GM12878 (cell line): ENCODE results near the gene HOPX. TPM values are rescaled to one million over a fixed set of nuclear protein-coding genes. Genes with fewer than 3 reads are reported as not detected.

Experiments
- ATAC-seq: fragments of 200-7000 bp; cut with Tn5 transposase; 3 replicates; pipeline ENCODE4 v1.9.1; 2020; ENCODE audit warnings: mild to moderate bottlenecking, moderate library complexity
- BruUV-seq: library from RNA; stranded (reverse); fragments of 400-500 nt; replicated peaks from 2 replicates; lab custom pipeline; 2021; lab: Mats Ljungman, UMichigan
- CTCF ChIA-PET: fragments of 300-600 bp; sonication (Branson Sonifier 250); formaldehyde crosslinking; extraction: SDS; loops from one replicate; lab custom pipeline; 2021; ENCODE audit warnings: inconsistent platforms; lab: Yijun Ruan, JAX
- POLR2A ChIA-PET: fragments of 350-600 bp; formaldehyde crosslinking; extraction: SDS; loops from one replicate; lab custom pipeline; 2021; ENCODE audit warnings: inconsistent platforms; lab: Charles Lee
- RAD21 ChIA-PET: fragments of 300-600 bp; sonication (Branson Sonifier 250); formaldehyde crosslinking; loops from one replicate; lab custom pipeline; 2023; ENCODE audit warnings: antibody characterized with exemption; ENCODE audit not compliant: unreplicated experiment; lab: Charles Lee
- SMC1A ChIA-PET: fragments of 300-600 bp; sonication (Branson Sonifier 250); formaldehyde crosslinking; loops from one replicate; lab custom pipeline; 2023; ENCODE audit not compliant: unreplicated experiment, uncharacterized antibody; lab: Charles Lee
- DNase-seq: peaks from one replicate; pipeline ENCODE4 v3.0.0-alpha.2; 2011; ENCODE audit warnings: low read depth, low spot score
- FAIRE-seq: peaks from 3 replicates; lab custom pipeline; 2011; peaks lifted over from hg19 to GRCh38; lab: Jason Lieb, UNC
- H2AFZ ChIP-seq: 2 replicates; pipeline ENCODE4 v1.6.0; 2011; ENCODE audit warnings: low read depth, low read length, control low read depth; ENCODE audit not compliant: control insufficient read depth
- H3K27ac ChIP-seq: 2 replicates; pipeline ENCODE4 v1.5.1; 2011; ENCODE audit warnings: control low read depth; ENCODE audit not compliant: control insufficient read depth, insufficient read depth
- H3K27me3 ChIP-seq, 2 experiments: replicated peaks in 1 of 2; 2 replicates each; pipeline versions ENCODE4 v1.6.0 to v1.6.1; 2011; ENCODE audit warnings: low read length in 1 of 2; ENCODE audit not compliant: control insufficient read depth in 2 of 2, insufficient read depth in 2 of 2
- H3K36me3 ChIP-seq, 2 experiments: 2 replicates each; pipeline ENCODE4 v1.5.1; 2011; ENCODE audit warnings: low read length in 1 of 2; ENCODE audit not compliant: control insufficient read depth in 2 of 2, insufficient read depth in 2 of 2
- H3K4me1 ChIP-seq: 2 replicates; pipeline ENCODE4 v1.6.1; 2011; ENCODE audit warnings: mild to moderate bottlenecking, low read length, moderate library complexity, mixed read lengths; ENCODE audit not compliant: control insufficient read depth, insufficient read depth
- H3K4me2 ChIP-seq: 2 replicates; pipeline ENCODE4 v1.6.0; 2011; ENCODE audit warnings: control low read depth; ENCODE audit not compliant: control insufficient read depth, insufficient read depth
- H3K4me3 ChIP-seq: fragments of 200-600 bp; sonication (generic); 2 replicates; pipeline ENCODE4 v1.5.1; 2016
- H3K79me2 ChIP-seq: 2 replicates; pipeline ENCODE4 v1.6.0; 2011; ENCODE audit warnings: low read length; ENCODE audit not compliant: control insufficient read depth, insufficient read depth
- H3K9ac ChIP-seq: 2 replicates; pipeline ENCODE4 v1.8.0; 2011; ENCODE audit warnings: low read length, control low read depth, mixed read lengths; ENCODE audit not compliant: control insufficient read depth, insufficient read depth
- H3K9me3 ChIP-seq: replicated peaks from 3 replicates; pipeline ENCODE4 v1.5.1; 2011; ENCODE audit warnings: mild to moderate bottlenecking, low read length; ENCODE audit not compliant: control insufficient read depth, insufficient read depth
- H4K20me1 ChIP-seq: 2 replicates; pipeline ENCODE4 v1.6.0; 2011; ENCODE audit not compliant: control insufficient read depth, insufficient read depth
- BHLHE40 ChIP-seq, 2 experiments: fragments of 450-650 bp in 1 of 2; IDR thresholded peaks; 2 replicates each; pipeline ENCODE4 v1.6.1; 2011 to 2017; ENCODE audit warnings: low read depth in 2 of 2, borderline replicate concordance in 1 of 2, improper control_type of control experiment in 1 of 2, low read length in 1 of 2, mild to moderate bottlenecking in 1 of 2
- SMAD5 ChIP-seq: IDR thresholded peaks from 2 replicates; pipeline ENCODE4 v1.6.1; 2016; ENCODE audit warnings: antibody characterized with exemption, low read depth
- ZNF207 ChIP-seq: fragments of 450-650 bp; IDR thresholded peaks from 2 replicates; pipeline ENCODE4 v1.6.1; 2014; ENCODE audit warnings: antibody characterized with exemption, mild to moderate bottlenecking, borderline replicate concordance
- WGBS: methylation state at CpG from one replicate; pipeline ENCODE4 v1.1.6; 2016; ENCODE audit warnings: low lambda C conversion rate; ENCODE audit not compliant: insufficient replicate concordance, insufficient coverage; ENCODE audit errors: missing lambda C conversion rate; 5-methylcytosine and 5-hydroxymethylcytosine counted together
- in situ Hi-C: fragments of 300-500 bp; cut with MboI; formaldehyde crosslinking; loops from 9 replicates; pipeline ENCODE4 v1.14.3; 2018; ENCODE audit warnings: mixed read lengths
- intact Hi-C: fragments of 100-400 bp; cut with micrococcal nuclease; formaldehyde crosslinking; loops from one replicate; pipeline ENCODE4 v1.14.2; 2022; ENCODE audit not compliant: unreplicated experiment
- polyA plus RNA-seq, 11 experiments: library from polyadenylated mRNA; depleted of rRNA in 4 of 11; unstranded in 6 of 11; stranded (reverse) in 5 of 11; fragments of >200 nt; fragmentation: Nextera tagmentation in 4 of 11; fragmentation: Illumina TruSeq in 1 of 11; extraction: Ambion mirVana in 4 of 11; extraction: Trizol in 1 of 11; gene quantifications; 1 replicate in 1 of 11; 2 replicates in 10 of 11; pipeline versions ENCODE4 v1.2.1 to v1.2.3, GENCODE V29; 2011 to 2016; ENCODE audit warnings: inconsistent platforms in 2 of 11, missing spikeins in 2 of 11, low read depth in 1 of 11
- total RNA-seq, 4 experiments: library from RNA; depleted of rRNA in 3 of 4; stranded (reverse); fragments of >200 nt in 3 of 4; fragmentation: Illumina TruSeq in 1 of 4; extraction: Trizol in 1 of 4; gene quantifications; 2 replicates each; pipeline versions ENCODE4 v1.2.1 to v1.2.3, GENCODE V29; 2013 to 2021
- TF ChIP-seq, protein P1 (sequence below): fragments of 450-650 bp; IDR thresholded peaks from 2 replicates; pipeline ENCODE4 v1.6.1; 2017; ENCODE audit warnings: antibody characterized with exemption, mild to moderate bottlenecking, moderate library complexity

HOPX gene
- total and polyA plus RNA-seq, 10 of the 15 experiments (the other 5 are each of a cell fraction or from before 2014, with no cell fraction given): 0.11 to 0.40 (median 0.23) TPM; not detected in 4

DNA sequence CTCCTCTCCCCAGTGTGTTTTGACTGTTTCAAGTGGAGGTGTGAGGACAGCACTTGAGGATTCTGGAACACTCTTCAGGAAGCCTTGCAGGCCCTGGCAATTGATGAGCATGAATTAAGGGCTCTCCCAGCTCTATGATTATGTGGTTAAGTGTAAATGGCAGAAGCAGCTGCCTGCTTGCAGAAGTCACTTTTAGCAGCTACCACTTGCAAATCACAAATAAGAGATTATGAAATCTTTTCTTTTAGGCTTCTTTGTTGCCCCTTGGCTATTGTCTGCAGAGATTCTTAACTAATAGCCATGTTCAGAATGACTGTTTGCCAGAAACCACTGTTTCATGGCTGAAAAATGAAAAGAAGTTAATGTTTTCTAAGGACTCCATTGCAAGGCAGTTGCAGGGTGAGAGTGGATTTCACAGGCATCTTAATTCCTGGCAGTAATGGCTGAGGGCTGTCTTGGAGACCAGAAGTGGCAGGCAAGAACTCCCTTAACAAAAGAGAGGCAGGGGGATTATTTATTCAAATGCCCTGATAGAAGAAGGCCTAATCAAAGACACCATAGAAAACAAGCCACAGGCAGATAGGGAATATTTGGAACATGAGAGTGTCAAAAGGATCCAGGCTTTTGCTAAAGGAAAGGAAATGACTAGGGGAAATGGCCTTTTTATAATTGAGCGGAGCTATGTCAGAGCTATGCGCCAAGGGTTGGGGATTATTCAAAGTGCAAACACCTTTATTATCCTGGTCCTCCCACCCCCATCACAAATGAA is 8.3 kb upstream of the HOPX start:
- ATAC-seq (no peak), DNase-seq (no peak), FAIRE-seq (no peak)
- in situ Hi-C loops: no loop called here
- TF ChIP-seq BHLHE40 (IDR thresholded peaks at IDR 0.05; ENCODE audit: borderline replicate concordance in 1 of 2, low read depth in 2 of 2, low read length in 1 of 2) (no peak), ZNF207 (no peak), SMAD5 (no peak)
- TF ChIP-seq, protein P1, sequence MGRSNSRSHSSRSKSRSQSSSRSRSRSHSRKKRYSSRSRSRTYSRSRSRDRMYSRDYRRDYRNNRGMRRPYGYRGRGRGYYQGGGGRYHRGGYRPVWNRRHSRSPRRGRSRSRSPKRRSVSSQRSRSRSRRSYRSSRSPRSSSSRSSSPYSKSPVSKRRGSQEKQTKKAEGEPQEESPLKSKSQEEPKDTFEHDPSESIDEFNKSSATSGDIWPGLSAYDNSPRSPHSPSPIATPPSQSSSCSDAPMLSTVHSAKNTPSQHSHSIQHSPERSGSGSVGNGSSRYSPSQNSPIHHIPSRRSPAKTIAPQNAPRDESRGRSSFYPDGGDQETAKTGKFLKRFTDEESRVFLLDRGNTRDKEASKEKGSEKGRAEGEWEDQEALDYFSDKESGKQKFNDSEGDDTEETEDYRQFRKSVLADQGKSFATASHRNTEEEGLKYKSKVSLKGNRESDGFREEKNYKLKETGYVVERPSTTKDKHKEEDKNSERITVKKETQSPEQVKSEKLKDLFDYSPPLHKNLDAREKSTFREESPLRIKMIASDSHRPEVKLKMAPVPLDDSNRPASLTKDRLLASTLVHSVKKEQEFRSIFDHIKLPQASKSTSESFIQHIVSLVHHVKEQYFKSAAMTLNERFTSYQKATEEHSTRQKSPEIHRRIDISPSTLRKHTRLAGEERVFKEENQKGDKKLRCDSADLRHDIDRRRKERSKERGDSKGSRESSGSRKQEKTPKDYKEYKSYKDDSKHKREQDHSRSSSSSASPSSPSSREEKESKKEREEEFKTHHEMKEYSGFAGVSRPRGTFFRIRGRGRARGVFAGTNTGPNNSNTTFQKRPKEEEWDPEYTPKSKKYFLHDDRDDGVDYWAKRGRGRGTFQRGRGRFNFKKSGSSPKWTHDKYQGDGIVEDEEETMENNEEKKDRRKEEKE: no peak
- Histone ChIP-seq H3K36me3 (no peaks in the 10 kb centered on the region), H3K9ac (no peak overlapping the region), H3K4me2 (no peak overlapping the region), H2AFZ (no peak overlapping the region), H4K20me1 (no peaks in the 10 kb centered on the region), H3K27ac (no peak overlapping the region), H3K4me1 (no peaks in the 10 kb centered on the region), H3K9me3 (no peaks in the 10 kb centered on the region), H3K79me2 (no peaks in the 10 kb centered on the region), H3K27me3 (no peaks in the 10 kb centered on the region; a peak in 1 of 4 replicates), H3K4me3 (no peak overlapping the region)
- BruUV-seq: no TSS peak
- ChIA-PET RAD21 (no interaction called here), CTCF (no interaction called here), SMC1A (no interaction called here), POLR2A (no interaction called here)
- 100% methylated on average over 2 of the region's 2 CpGs for WGBS
- intact Hi-C loops: no loop called here
